ENCODE results near the gene SMARCD2. TPM values are rescaled to one million over a fixed set of nuclear protein-coding genes. Genes with fewer than 3 reads are reported as not detected.

Gene SMARCD2
- total RNA-seq, 1 donor from 2014 or later = 98.5 TPM

- DNase-seq (ENCODE audit: low read depth) (peak; percentile 15), FAIRE-seq (no peak)
- Histone ChIP-seq H3K27me3 (ENCODE audit: control insufficient read depth, insufficient read depth, low read length) (no peaks in the 10 kb centered on the region), H3K4me3 (ENCODE audit: low read depth, low read length) (peak overlapping the region; percentile 90), H3K36me3 (ENCODE audit: control insufficient read depth, insufficient read depth, low read length) (peaks cover 7% of the 10 kb centered on the region)
- no peak for TF ChIP-seq CTCF (IDR thresholded peaks at IDR 0.05; ENCODE audit: insufficient read depth, low read length, severe bottlenecking)
These were observed 924 bp downstream of the SMARCD2 start for GRCh38 chr17:63841350-63842172.

GRCh38 chr17:63840591-63841349 lies 1.7 kb downstream of the SMARCD2 start:
- H3K27me3 ChIP-seq (ENCODE audit: control insufficient read depth, insufficient read depth, low read length) = no peaks in the 10 kb centered on the region
- peak overlapping the region; percentile 90 for H3K4me3 ChIP-seq (ENCODE audit: low read depth, low read length)
- no peak for TF ChIP-seq CTCF (IDR thresholded peaks at IDR 0.05; ENCODE audit: insufficient read depth, low read length, severe bottlenecking)
- H3K36me3 ChIP-seq (ENCODE audit: control insufficient read depth, insufficient read depth, low read length) = peaks cover 7% of the 10 kb centered on the region
- FAIRE-seq = no peak
- DNase-seq (ENCODE audit: low read depth) = no peak

DNA sequence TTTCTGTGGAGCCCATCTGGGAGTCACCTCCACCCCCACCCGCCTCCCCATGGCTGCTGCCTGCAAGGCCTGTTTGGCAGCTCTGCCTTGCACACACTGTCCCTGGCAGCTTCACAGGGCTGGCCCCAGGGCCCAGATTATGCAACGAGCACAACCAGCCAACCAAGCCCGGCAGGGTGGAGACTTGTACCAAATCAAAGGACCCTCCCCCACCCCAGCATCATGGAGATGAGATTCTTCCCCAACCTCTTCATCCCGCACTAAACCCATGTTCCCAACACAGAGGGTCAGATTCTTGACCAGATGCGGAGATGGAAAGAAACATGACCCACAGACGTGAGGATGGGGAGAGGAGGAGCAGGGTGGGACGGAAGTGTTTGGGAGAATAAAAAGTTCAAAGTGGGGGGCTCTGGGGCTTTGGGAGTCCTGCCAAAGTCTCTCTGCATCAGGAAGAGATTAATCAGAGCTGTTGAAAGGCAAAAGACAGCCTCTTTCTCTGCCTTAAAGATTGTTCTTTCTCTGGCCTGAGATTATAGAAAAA lies 3.8 kb downstream of the SMARCD2 start:
- no peak for TF ChIP-seq CTCF (IDR thresholded peaks at IDR 0.05; ENCODE audit: insufficient read depth, low read length, severe bottlenecking)
- no peak for FAIRE-seq

GRCh38 chr17:63837962-63838600 lies 4.4 kb downstream of the SMARCD2 start:
- DNase-seq (ENCODE audit: low read depth) (no peak), FAIRE-seq (no peak)
- H3K4me3 ChIP-seq (ENCODE audit: low read depth, low read length) = no peak overlapping the region
- no peak for TF ChIP-seq CTCF (IDR thresholded peaks at IDR 0.05; ENCODE audit: insufficient read depth, low read length, severe bottlenecking)
- peaks cover 24% of the 10 kb centered on the region for H3K36me3 ChIP-seq (ENCODE audit: control insufficient read depth, insufficient read depth, low read length)
- H3K27me3 ChIP-seq (ENCODE audit: control insufficient read depth, insufficient read depth, low read length) = no peaks in the 10 kb centered on the region

More for the DNA sequence above, 3.8 kb downstream of the SMARCD2 start:
- no peak overlapping the region for H3K4me3 ChIP-seq (ENCODE audit: low read depth, low read length)
- DNase-seq (ENCODE audit: low read depth) = peak; percentile 74
- H3K27me3 ChIP-seq (ENCODE audit: control insufficient read depth, insufficient read depth, low read length) = no peaks in the 10 kb centered on the region
- peaks cover 18% of the 10 kb centered on the region for H3K36me3 ChIP-seq (ENCODE audit: control insufficient read depth, insufficient read depth, low read length)

- FAIRE-seq (no peak), DNase-seq (ENCODE audit: low read depth) (no peak)
- TF ChIP-seq CTCF (IDR thresholded peaks at IDR 0.05; ENCODE audit: insufficient read depth, low read length, severe bottlenecking) = no peak
- peaks cover 27% of the 10 kb centered on the region for H3K36me3 ChIP-seq (ENCODE audit: control insufficient read depth, insufficient read depth, low read length)
- no peak overlapping the region for H3K4me3 ChIP-seq (ENCODE audit: low read depth, low read length)
- H3K27me3 ChIP-seq (ENCODE audit: control insufficient read depth, insufficient read depth, low read length) = no peaks in the 10 kb centered on the region
These were observed 5.0 kb downstream of the SMARCD2 start for GRCh38 chr17:63837480-63837879.

Measured in bronchial epithelial cell (primary cell).